ENCODE data around the gene NKG7. TPM values are rescaled to one million over a fixed set of nuclear protein-coding genes. Genes with fewer than 3 reads are reported as not detected.

The NKG7 gene
- total and polyA plus RNA-seq, 2 of the 13 experiments (the other 11 are each of a cell fraction or from before 2014, with no cell fraction given) = 0.40 TPM; not detected in 1

DNA sequence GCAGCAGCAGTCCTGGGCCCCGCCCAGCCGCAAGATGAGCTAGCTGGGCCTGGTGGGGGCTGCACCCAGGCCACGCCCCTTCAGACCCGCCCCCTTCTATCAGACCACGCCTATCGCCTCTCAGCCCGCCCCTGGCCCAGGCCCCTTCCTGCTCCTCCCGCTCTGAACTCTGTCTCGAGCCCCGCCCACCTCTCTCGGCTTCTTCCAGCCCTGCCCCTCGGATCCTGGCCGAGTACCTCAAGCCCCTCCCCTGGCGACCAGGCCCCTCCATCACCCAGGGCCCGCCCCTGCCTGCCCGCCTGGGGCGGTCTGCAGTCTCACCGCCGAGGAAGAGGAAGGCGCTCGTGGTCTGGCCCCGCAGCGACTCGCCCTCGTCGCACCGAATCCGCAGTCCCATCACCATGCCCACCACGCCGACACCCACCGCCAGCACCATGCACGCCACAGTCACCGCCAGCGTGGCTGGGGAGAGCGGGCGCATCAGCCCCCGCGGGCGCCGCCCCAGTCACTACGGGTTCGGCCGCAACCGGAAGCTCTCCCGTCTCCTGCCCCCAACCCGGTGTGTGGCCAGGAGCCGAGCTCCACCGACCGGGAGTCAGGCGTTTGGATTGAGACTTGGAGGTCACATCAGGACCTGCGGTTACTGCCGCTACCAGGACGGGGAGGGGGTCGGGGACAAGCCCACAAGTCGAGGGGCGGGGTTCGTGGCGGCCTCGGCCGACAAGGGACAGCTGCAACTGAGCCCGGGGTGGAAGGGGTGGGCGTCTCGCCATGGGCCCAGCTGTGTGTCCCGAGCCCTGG is 4.7 kb downstream of the NKG7 start (continued):
- TF ChIP-seq, protein P1, sequence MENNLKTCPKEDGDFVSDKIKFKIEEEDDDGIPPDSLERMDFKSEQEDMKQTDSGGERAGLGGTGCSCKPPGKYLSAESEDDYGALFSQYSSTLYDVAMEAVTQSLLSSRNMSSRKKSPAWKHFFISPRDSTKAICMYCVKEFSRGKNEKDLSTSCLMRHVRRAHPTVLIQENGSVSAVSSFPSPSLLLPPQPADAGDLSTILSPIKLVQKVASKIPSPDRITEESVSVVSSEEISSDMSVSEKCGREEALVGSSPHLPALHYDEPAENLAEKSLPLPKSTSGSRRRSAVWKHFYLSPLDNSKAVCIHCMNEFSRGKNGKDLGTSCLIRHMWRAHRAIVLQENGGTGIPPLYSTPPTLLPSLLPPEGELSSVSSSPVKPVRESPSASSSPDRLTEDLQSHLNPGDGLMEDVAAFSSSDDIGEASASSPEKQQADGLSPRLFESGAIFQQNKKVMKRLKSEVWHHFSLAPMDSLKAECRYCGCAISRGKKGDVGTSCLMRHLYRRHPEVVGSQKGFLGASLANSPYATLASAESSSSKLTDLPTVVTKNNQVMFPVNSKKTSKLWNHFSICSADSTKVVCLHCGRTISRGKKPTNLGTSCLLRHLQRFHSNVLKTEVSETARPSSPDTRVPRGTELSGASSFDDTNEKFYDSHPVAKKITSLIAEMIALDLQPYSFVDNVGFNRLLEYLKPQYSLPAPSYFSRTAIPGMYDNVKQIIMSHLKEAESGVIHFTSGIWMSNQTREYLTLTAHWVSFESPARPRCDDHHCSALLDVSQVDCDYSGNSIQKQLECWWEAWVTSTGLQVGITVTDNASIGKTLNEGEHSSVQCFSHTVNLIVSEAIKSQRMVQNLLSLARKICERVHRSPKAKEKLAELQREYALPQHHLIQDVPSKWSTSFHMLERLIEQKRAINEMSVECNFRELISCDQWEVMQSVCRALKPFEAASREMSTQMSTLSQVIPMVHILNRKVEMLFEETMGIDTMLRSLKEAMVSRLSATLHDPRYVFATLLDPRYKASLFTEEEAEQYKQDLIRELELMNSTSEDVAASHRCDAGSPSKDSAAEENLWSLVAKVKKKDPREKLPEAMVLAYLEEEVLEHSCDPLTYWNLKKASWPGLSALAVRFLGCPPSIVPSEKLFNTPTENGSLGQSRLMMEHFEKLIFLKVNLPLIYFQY (CRISPR knock-in tag; IDR thresholded peaks at IDR 0.05; ENCODE audit: borderline replicate concordance) = peak; percentile 34; the same call in 1 of the 2 replicates
- TF ChIP-seq NAIF1 (CRISPR knock-in tag; IDR thresholded peaks at IDR 0.05; ENCODE audit: borderline replicate concordance) (no peak), ZNF143 (CRISPR knock-in tag; IDR thresholded peaks at IDR 0.05) (no peak), ZBTB7B (CRISPR knock-in tag; IDR thresholded peaks at IDR 0.05) (peak; percentile 78), SIX4 (CRISPR knock-in tag; IDR thresholded peaks at IDR 0.05) (peak; percentile 24; the same call in 1 of the 2 replicates), TCF12 (IDR thresholded peaks at IDR 0.05) (no peak), TCF12 (CRISPR knock-in tag; IDR thresholded peaks at IDR 0.05) (0 out of 2 replicates have a peak, but pooled peaks have one; percentile 36), NR1H2 (CRISPR knock-in tag; IDR thresholded peaks at IDR 0.05; ENCODE audit: borderline replicate concordance, low read depth) (no peak), GABPB1 (CRISPR knock-in tag; IDR thresholded peaks at IDR 0.05) (peak; percentile 93), MAFK (conservative IDR thresholded peaks at IDR 0.05 in 1 of 2, IDR thresholded peaks at IDR 0.05 in 1 of 2; ENCODE audit: low read length in 2 of 2) (no peak)
- TF ChIP-seq, protein P2, sequence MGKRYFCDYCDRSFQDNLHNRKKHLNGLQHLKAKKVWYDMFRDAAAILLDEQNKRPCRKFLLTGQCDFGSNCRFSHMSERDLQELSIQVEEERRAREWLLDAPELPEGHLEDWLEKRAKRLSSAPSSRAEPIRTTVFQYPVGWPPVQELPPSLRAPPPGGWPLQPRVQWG (CRISPR knock-in tag; IDR thresholded peaks at IDR 0.05; ENCODE audit: borderline replicate concordance, low read depth) = no peak
- TF ChIP-seq, protein P3, sequence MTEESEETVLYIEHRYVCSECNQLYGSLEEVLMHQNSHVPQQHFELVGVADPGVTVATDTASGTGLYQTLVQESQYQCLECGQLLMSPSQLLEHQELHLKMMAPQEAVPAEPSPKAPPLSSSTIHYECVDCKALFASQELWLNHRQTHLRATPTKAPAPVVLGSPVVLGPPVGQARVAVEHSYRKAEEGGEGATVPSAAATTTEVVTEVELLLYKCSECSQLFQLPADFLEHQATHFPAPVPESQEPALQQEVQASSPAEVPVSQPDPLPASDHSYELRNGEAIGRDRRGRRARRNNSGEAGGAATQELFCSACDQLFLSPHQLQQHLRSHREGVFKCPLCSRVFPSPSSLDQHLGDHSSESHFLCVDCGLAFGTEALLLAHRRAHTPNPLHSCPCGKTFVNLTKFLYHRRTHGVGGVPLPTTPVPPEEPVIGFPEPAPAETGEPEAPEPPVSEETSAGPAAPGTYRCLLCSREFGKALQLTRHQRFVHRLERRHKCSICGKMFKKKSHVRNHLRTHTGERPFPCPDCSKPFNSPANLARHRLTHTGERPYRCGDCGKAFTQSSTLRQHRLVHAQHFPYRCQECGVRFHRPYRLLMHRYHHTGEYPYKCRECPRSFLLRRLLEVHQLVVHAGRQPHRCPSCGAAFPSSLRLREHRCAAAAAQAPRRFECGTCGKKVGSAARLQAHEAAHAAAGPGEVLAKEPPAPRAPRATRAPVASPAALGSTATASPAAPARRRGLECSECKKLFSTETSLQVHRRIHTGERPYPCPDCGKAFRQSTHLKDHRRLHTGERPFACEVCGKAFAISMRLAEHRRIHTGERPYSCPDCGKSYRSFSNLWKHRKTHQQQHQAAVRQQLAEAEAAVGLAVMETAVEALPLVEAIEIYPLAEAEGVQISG (CRISPR knock-in tag; IDR thresholded peaks at IDR 0.05) = 0 out of 2 replicates have a peak, but pooled peaks have one; percentile 19

Measured in HepG2 (cell line).